ENCODE results near the gene PTGES3L.
"Not testable (repeated sequence)": the region's sequence is repeated elsewhere in the genome, so short reads cannot be mapped to it uniquely, and the experiment has no call there.

The PTGES3L gene

DNA sequence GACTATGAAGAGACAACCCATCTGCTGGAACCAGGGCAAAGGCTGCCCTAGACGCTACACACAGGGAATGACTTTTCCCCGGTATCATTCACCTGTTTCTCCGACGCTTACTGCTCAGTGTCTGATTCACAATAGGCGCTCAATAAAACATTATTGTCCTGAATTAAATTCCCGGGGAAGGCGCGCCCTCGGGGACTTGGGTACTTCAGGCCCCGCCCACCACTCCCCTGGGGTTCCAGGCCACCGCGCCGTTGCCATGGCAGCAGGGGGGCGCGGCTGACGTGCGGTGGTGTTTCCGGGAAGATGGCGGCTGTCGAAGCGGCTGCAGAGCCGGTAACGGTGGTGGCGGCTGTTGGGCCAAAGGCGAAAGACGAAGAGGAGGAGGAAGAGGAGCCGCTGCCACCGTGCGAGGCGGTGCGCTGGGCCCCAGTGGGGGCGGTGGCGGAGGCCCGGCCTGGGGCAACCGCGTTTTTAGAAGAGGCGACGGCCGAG lies 440 bp upstream of the PTGES3L start, which contains the start of gene RUNDC1:
TSS of gene RUNDC1 (plus strand) at position 292 of the 492 bp plus-strand sequence. CDS start at position 304, 12 bp downstream.
- no peak for FAIRE-seq

DNA sequence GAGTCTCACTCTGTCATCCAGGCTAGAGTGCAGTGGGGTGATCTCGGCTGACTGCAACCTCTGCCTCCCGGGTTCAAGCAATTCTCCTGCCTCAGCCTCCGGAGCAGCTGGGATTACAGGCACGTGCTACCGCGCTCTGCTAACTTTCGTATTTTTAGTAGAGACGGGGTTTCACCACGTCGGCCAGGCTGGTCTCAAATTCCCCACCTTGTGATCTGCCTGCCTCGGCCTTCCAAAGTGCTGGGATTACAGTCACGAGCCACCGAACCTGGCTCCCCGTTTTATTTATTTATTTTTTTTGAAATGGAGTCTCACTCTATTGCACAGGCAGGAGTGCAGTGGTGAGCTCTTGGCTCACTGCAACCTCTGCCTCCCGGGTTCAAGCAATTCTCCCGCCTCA lies 4.2 kb downstream of the PTGES3L start:
- FAIRE-seq = not testable (repeated sequence)

DNA sequence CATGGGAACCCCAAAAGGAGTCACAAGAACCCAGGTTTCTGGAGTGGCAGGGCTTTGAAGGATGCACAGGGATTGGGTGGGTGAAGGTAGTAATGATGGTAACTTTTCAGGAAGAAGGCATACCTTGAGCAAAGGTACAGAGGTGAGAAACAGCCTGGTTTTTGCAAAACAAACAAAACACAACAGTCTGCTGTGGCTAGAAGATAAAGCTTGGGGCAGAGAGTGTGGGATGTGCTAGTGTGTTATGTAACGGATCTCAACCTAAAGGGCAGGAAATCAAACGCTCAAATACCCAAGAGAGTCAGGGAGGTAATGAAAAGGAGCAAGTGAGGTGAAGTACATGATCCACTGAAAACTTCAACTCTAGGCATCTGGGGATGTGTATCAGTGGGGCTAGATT lies 4.6 kb downstream of the PTGES3L start:
- FAIRE-seq = no peak

DNA sequence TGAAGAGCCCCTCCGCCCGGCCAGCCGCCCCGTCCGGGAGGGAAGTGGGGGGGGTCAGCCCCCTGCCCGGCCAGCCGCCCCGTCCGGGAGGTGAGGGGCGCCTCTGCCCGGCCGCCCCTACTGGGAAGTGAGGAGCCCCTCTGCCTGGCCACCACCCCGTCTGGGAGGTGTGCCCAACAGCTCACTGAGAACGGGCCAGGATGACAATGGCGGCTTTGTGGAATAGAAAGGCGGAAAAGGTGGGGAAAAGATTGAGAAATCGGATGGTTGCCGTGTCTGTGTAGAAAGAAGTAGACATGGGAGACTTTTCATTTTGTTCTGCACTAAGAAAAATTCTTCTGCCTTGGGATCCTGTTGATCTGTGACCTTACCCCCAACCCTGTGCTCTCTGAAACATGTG lies 6.6 kb downstream of the PTGES3L start:
- FAIRE-seq = not testable (repeated sequence)

DNA sequence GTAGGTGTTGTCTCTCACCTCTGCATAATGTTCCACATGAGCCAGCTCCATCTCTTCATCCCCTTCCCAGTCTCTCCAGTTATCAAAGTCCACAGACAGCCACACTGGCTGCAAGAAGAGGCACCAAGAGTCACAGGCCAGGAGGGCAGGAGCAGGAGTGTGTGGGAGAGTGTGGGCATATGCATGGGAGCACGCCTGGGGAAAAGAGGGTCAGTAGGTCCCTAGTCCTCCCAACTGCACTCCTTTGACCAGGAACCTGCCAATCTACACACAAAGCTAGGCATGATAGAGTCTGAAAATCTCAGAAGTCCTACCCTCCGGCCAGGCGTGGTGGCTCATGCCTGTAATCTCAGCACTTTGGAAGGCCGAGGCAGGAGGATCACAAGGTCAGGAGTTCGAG lies 8.3 kb downstream of the PTGES3L start:
- FAIRE-seq = no peak

DNA sequence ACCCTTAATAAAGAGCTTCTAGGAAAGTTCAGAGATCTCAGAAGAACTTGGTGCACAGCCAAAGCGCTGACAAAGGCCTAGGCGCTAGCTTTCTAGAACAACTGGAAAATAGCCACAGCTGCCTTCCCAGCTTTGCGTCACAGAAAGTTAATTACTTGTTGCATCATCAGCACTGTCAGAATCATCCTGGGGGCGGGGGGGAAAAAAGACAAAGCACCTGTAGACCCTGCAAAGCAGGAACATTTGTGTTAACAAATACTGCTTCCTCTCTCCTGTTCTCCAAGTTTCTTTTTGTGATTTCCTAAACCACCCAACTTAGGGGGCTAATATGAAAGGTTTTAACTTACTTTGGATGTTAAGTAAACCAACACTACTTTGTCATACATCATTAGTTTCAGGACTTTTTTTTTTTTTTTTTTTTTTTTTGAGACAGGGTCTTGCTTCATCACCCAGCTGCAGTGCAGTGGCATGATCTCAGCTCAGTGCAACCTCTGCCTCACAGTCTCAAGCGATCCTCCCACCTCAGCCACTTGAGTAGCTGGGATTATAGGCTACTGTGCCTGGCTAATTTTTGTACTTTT lies 10.8 kb downstream of the PTGES3L start:
- FAIRE-seq = no peak

DNA sequence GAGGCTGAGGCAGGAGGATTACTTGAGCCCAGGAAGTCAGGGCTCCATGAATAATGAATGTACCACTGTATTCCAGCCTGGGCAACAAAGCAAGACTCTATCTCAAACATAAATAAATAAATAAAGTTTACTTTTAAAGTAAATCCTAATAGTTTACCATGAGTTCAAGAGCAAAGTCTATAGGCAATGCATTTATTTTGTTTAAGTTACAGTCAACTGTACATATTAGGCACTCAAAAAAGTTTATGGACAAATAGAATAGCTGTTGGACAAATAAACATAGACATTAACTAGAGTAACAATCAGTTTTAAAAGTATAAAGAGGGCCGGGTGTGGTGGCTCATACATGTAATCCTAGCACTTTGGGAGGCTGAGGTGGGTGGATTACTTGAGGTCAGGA lies 12.0 kb downstream of the PTGES3L start:
- FAIRE-seq = no peak

DNA sequence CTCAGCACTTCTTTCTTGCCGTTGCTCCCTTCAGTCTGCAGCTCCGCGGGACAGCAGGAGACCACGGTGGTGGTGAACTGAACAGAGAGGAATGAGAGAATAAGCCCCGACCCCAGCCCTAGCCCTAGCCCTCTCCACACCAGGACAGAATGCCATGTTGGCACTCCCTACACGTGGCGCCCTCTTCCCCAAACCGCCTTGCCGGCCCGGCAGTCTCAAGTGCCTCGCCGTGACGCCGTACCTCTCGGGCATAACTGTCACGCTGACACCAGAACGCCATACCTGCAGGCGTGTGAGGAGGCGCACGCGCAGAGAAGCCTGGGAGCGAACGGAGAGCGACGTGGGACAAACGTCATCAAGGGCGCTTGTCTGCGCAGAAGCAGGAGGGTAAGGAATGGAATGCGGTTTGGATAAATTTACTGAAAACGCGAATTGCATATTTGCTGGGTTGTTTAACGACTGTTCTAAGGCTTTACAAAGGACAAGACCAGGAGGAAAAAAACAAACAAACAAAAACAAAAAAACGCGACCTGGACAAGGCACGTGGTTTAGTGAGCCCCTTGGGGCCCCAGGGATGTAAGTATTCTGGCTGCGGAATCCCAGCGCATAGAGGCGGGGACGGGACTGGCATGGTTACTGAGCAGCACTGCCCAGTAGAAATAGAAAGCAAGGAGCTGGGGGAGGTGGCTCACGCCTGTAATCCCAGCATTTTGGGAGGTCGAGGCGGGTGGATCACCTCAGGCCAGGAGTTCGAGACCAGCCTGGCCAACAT lies 15.5 kb downstream of the PTGES3L start, which contains the start of gene AARSD1:
TSS of gene AARSD1 (minus strand) at position 294 of the 772 bp plus-strand sequence. CDS start at position 280, 14 bp downstream.
- peak; percentile 57 for FAIRE-seq

DNA sequence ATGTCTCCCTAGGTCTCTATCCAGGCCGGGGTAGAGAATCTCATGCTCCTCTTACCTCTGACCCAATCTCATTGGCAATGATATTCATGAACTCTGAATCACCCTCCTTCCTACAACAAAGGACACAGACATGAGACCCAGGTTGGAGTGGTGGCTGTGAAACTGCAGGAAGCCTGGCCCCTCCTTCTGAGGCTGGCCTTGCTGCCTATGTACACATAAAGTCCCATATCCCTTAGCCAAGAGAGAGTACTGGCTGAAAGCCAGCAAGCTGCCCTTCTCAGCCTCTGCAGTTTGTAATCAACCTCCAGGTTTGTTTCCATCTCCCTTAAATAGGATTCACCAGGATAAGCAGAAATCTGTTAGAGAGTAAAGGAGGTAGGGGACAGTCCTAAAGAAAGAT lies 26.2 kb downstream of the PTGES3L start:
- no peak for FAIRE-seq

DNA sequence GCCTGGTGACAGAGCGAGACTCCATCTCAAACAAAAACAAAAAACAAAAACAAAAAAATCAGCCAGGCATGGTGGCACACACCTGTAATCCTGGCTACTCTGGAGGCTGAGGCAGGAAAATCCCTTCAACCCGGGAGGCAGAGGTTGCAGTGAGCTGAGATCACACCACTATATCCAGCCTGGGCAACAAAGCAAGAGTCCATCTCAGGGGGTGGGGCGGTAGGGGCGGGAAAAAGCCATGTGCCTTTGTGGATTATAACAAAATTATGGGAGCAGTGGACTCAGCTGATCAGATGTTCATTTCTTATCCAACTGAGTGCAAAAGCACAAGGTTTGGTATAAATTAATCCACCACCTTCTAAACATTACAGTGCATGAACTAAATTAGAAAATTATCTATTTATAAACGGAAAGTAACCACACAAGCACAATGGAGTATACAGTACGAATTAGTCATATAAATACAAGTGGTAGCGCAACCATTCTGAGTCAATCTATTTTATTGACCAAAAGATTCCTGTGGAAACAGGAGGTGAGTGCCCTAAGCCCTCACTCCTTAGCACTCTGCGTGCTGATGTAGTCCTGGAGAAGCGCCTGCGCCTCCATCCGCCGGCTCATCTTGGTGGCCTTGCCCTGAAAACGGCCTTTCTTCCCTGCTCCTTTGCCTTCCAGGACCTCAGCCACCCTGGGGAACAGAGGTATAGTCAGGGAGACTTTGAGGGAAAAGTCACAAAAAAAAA lies 29.7 kb downstream of the PTGES3L start:
- no peak for FAIRE-seq

DNA sequence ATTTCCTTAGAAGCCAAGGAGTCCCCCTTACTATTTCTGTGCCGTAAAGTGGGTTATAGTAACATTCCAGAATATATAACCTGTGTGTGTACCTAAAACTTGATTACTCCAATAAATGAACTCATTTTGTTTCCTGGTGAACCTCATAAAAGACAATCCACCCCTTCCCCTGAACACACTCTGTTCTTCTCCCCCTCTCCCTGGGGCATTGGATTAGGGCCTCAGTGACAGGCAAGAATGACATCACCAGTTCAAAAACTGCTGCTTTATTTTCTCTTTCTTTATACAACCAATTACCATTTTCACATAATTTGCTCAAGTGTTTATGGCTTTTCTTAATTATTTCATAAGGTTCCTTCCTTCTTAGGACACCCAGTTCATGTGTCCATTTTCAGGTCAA lies 33.1 kb downstream of the PTGES3L start:
- FAIRE-seq = no peak

DNA sequence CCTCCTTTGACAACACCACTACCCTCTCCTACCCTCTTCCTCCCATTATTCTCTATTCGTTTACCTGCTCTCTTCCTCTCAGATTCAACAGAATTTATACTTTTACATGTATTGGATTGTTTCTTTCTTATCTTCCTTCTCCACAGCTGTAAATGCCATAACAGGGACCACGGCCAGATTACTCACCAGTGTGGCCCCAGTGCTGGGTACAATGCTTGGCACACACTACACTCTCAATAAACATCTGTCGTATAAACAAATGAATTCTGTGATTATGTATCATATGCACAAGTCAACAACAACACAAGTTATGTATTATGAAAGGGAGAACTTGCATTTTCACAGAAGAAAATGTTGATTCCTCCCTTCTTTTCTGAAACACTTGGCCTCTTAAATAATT lies 35.7 kb downstream of the PTGES3L start:
- FAIRE-seq = no peak

DNA sequence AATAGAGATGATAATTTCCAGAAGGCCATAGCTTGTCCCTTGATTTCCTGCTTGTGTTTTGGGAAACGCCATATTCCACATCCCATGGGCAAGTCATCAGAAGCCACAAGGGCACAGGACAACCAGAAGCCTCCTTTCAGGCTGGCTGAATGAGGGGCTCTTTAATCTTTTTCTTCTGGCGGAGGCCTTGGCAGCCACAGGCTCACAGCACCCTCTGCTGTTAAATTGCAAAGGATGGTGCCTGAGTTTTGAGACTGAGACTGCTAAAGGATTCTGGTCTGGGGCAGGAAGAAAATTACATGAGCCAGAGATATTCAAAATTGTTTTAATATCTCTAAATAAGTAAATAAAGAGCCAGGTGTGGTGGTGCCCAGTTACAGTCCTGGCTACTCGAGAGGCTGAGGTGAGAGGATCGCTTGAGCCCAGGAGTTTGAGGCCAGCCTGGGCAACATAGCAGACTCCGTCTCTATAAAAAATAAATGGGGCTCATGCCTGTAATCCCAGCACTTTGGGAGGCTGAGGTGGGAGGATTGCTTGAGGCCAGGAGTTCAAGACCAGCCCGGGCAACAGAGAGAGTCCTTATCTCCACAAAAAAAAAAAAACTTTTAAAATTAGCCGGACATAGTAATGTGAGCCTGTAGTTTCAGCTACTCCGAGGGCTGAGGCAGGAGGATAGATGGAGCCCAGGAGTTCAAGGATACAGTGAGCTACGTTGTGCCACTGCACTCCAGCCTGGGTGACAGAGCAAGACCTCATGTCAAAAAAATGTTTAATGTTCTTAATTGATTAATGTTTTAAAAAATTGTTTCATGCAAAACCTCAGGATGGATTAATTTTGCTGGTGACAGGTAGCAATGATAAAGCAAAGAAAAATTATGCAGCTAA lies 41.9 kb downstream of the PTGES3L start:
- peak; percentile 67 for FAIRE-seq

DNA sequence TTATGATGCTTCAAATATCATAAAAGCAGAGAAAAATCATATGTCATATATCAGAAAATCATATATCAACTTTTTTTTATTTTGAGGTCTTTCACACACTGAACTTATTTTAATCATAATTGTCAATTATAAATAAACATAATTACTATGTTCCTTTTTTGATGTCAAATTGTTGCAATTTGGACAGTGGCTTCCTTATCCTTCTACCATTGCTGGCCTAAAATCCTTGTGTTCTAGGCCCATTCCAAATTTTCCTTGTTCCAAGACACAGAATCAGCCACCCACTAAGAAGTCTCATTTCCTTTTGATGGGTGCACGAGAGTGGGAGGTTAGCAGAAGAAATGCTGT lies 50.4 kb downstream of the PTGES3L start:
- FAIRE-seq = no peak

DNA sequence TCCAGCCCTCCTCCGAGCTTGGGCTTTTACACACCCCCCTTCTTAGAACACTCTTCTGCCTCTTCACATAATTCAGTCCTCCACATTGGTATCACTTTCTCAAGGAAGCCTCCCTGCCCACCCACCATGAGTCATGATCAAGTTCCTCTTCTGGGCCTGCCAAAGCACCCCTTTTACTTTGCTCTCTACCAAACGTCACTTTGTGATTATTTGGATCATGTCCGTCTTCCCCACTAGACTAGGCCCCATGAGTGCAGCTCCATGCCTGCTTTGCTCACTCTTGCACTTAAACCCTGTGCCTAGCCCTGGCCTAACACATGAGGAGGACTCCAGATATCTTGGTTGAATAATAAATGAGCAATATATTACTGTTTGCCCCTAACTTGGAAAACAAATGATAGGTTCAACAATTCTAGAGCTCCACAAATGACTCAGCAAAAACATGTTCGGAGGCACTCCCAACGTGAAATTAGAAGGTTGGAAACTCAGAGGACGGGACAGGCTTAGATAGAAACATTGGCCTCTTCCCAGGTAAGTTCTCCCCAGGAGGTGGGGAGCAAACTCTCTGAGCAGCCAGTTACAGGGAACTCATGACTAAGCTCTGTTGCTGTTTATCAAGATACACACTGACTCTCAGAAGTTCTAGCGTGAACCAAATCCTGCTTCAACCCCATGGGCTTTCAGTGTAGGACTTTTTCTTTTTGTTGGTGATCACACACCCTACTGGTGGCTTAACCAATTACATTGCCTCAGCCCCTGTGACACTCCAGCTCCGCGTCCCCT lies 51.0 kb downstream of the PTGES3L start:
- FAIRE-seq = peak; percentile 91

DNA sequence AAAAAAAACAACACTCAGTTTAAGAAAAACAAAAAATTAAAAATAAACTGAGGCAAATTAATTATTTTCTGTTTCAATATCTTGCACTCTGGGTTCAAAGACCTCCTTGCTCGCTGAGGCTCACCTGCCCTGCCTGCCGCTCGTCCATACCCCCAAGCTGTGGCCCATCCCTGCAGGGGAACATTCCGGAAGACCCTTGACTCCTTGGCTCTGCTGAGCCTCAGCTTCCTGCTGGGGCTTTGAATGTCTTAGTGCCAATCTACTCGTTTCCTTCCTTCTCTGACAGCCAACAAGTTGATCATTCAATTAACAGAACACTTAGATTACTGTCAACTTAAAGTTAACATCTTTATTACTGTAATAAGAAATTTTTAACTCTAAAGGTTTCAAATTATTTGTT lies 55.0 kb downstream of the PTGES3L start:
- FAIRE-seq = no peak

DNA sequence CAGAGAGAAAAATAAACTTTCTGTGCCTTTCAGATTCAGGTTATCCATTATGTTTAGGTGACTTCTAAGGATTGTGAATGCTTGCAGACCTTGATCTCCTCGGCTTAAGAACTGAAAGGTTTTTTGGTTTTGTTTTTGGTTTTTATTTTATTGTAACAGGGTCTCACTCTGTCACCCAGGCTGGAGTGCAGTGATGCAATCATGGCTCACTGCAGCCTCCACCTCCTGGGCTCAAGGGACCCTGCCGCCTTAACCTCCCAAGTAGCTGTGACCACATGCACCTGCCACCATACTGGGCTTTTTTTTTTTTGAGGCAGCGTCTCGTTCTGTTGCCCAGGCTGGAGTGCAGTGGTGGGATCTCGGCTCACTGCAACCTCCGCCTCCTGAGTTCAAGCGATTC lies 56.4 kb downstream of the PTGES3L start:
- FAIRE-seq = not testable (repeated sequence)

DNA sequence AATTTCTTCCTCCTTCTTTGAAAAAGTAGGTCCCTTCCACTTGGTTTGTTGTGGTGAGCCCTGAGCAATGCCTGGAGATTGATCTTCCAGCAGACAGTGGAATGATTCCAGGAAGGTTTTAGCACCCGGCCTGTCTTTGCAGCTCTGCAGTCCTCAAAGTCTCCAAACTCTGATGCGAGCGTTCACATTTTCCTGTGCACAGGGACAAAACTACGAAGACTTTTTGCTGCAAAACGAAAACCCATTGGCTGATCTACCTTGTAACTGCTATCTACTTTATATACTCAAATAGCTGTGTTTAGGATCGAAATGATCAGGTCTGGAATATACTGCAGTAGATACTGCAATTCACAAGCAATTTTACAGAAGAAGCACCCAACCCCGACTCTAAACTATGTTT lies 57.6 kb downstream of the PTGES3L start:
- FAIRE-seq = no peak

DNA sequence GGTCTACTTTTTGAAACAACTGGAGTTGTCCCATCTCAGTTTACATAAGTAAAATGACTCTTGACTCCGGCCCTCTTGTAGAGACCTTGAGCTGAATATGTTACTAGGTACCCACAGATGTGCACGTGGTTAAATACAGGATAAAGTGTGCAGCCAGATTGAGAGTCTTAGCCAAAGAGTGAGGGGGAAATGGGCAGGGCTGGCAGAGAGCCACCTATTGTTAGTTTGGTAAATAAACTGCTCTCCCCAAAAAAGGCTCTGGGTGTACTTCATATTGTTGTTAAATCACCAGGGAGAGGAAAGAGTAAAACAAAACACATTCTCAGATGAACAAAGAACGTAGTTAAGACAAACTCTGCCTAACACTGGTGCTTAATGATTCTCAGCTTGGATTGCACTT lies 59.0 kb downstream of the PTGES3L start:
- no peak for FAIRE-seq

DNA sequence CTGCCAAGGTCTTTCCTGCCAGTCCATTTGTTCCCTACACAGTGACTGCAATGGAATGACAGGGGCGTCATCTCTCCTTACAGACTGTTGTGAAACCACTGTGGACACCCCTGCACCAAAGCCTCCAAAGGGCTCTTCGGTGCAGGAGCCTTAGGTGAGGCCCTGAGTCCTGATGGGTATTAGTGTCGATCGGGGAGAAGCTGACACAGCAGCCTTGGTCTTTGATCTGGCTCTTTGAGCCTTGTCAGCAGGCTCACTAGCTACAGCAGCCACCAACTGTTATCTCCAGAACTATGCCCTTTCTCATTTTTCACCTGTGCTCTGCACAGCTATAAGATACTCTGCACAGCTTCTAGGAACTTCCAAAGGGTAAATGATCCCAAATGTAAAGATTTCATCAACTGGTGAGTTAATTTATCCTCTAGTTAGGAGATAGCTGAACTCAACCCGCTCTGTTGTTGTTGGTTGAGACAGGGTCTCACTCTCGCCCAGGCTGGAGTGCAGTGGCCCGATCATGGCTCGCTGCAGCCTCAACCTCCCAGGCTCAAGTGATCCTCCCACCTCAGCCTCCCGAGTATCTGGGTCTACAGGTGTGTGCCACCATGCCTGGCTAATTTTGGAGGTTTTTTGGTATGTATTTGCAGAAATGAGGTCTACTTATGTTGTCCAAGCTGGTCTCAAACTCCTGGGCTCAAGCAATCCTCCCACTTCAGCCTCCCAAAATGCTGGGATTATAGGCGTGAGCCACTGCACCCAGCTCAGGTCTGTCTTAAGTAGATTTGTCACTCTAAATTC lies 59.6 kb downstream of the PTGES3L start:
- no peak for FAIRE-seq

DNA sequence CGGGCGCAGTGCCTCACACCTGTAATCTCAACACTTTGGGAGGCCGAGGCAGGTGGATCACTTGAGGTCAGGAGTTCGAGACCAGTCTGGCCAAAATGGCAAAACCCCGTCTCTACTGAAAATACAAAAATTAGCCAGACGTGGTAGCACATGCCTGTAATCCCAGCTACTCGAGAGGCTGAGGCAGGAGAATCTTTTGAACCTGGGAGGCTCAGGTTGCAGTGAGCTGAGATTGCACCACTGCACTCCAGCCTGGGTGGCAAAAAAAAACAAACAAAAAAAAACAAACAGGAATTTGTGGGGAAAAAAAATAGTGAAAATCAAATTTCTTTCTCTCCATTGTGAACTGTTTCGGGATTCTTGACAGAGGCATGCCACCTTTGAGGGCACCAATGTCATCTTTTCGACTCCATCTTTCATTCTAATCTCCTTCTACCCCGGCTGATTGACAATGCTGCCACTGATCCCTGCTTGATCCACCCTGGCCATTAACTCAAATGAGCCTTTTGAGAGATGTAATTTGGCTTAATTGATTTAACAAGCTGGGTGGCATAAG lies 60.3 kb downstream of the PTGES3L start:
- FAIRE-seq = not testable (repeated sequence)
